ENCODE data around the gene F2RL3. TPM values are rescaled to one million over a fixed set of nuclear protein-coding genes. Genes with fewer than 3 reads are reported as not detected.
"Not testable (repeated sequence)": the region's sequence is repeated elsewhere in the genome, so short reads cannot be mapped to it uniquely, and the experiment has no call there.

F2RL3 gene
- total and polyA plus RNA-seq, 3 experiments from 2014 or later, result not detected

DNA sequence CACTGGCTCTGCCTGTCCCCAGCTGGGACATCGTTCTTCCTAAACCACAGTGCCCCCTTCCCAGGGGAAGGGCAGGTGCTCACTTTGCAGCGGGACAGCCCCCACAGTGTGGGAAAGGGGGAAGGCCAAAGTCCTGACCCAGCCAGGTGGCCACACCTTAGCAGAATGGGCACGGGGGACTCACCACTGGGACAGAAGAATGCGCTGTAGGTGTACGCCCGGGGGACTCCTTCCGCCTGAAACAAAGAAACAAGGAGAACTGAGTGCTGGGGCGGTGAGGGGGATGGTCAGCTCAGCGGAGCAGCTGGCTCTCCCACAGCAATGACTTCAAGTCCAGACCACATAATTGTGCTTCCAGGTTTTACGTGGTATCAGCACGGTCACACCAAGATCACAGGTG lies 49.4 kb downstream of the F2RL3 start:
- no peak for DNase-seq
- no peak overlapping the region for H3K27ac ChIP-seq (ENCODE audit: low read depth, low read length)
- ChIA-PET CTCF (no interaction called here), POLR2A (no interaction called here)
- no peaks in the 10 kb centered on the region for H3K27me3 ChIP-seq (ENCODE audit: insufficient read depth, low read length, poor library complexity, severe bottlenecking)
- H3K36me3 Mint-ChIP-seq, result no peaks in the 10 kb centered on the region
- H3K4me1 Mint-ChIP-seq, result no peaks in the 10 kb centered on the region
- H3K27ac Mint-ChIP-seq, result no peak overlapping the region
- no peaks in the 10 kb centered on the region for H3K36me3 ChIP-seq (ENCODE audit: insufficient read depth, low read length)
- H3K4me3 ChIP-seq (ENCODE audit: low read length), result no peak overlapping the region
- H3K27me3 Mint-ChIP-seq, result peaks cover 3 to 5% of the 10 kb centered on the region in 2 donors
- no peaks in the 10 kb centered on the region for H3K4me1 ChIP-seq (ENCODE audit: insufficient read depth, low read length)
- H3K9me3 Mint-ChIP-seq, result peaks cover 16 to 27% (median 20%) of the 10 kb centered on the region in 5 donors
- no peak overlapping the region for H3K4me3 Mint-ChIP-seq
- no peaks in the 10 kb centered on the region for H3K9me3 ChIP-seq (ENCODE audit: low read length)

GRCh38 chr19:16940063-16940462 lies 51.3 kb downstream of the F2RL3 start:
- H3K4me1 Mint-ChIP-seq; CTCF ChIA-PET; H3K27me3 ChIP-seq (ENCODE audit: insufficient read depth, low read length, poor library complexity, severe bottlenecking); H3K9me3 ChIP-seq (ENCODE audit: low read length); DNase-seq; H3K36me3 ChIP-seq (ENCODE audit: insufficient read depth, low read length); H3K27ac Mint-ChIP-seq; H3K4me3 Mint-ChIP-seq; H3K36me3 Mint-ChIP-seq; H3K4me1 ChIP-seq (ENCODE audit: insufficient read depth, low read length); POLR2A ChIA-PET; H3K4me3 ChIP-seq (ENCODE audit: low read length); H3K27ac ChIP-seq (ENCODE audit: low read depth, low read length): not testable (repeated sequence)
- peaks cover 5 to 11% (median 9%) of the 10 kb centered on the region in 5 donors for H3K9me3 Mint-ChIP-seq
- peaks cover 5 to 10% of the 10 kb centered on the region in 2 donors for H3K27me3 Mint-ChIP-seq

GRCh38 chr19:16940626-16941025 lies 51.8 kb downstream of the F2RL3 start:
- no peak overlapping the region for H3K4me3 ChIP-seq (ENCODE audit: low read length)
- ChIA-PET CTCF (no interaction called here), POLR2A (no interaction called here)
- no peaks in the 10 kb centered on the region for H3K27me3 ChIP-seq (ENCODE audit: insufficient read depth, low read length, poor library complexity, severe bottlenecking)
- no peak overlapping the region for H3K27ac ChIP-seq (ENCODE audit: low read depth, low read length)
- H3K36me3 ChIP-seq (ENCODE audit: insufficient read depth, low read length), result no peaks in the 10 kb centered on the region
- Mint-ChIP-seq H3K36me3 (no peaks in the 10 kb centered on the region), H3K4me1 (no peaks in the 10 kb centered on the region), H3K4me3 (no peak overlapping the region), H3K27me3 (peaks cover 5 to 10% of the 10 kb centered on the region in 2 donors), H3K27ac (peak overlapping the region in 1 of 8 donors; percentile 68), H3K9me3 (peaks cover 0 to 6% (median 4%) of the 10 kb centered on the region in 5 donors)
- DNase-seq, result no peak
- H3K4me1 ChIP-seq (ENCODE audit: insufficient read depth, low read length), result no peaks in the 10 kb centered on the region
- H3K9me3 ChIP-seq (ENCODE audit: low read length), result no peaks in the 10 kb centered on the region

Other genes with a start within 250 kb of the F2RL3 start
- 10 to 100 TPM; 61.7 to 64.5 TPM for gene SMIM7, start 228.9 kb upstream of the F2RL3 start, total RNA-seq
- gene SMIM7, start 228.9 kb upstream of the F2RL3 start, polyA plus RNA-seq, result 64.5 TPM
- gene TMEM38A, start 227.9 kb upstream of the F2RL3 start, total RNA-seq, result under 1 TPM; 0.50 to 0.60 TPM
- gene TMEM38A, start 227.9 kb upstream of the F2RL3 start, polyA plus RNA-seq, result not detected
- not detected for gene NWD1, start 169.2 kb upstream of the F2RL3 start, total RNA-seq
- gene NWD1, start 169.2 kb upstream of the F2RL3 start, polyA plus RNA-seq, result not detected
- gene SIN3B, start 59.6 kb upstream of the F2RL3 start, total RNA-seq, result 10 to 100 TPM; 32.9 to 34.8 TPM
- gene SIN3B, start 59.6 kb upstream of the F2RL3 start, polyA plus RNA-seq, result 5.0 TPM
- under 1 TPM; 0.07 to 0.18 TPM for gene CPAMD8, start 137.8 kb downstream of the F2RL3 start, total RNA-seq
- 0.74 TPM for gene CPAMD8, start 137.8 kb downstream of the F2RL3 start, polyA plus RNA-seq
- gene HAUS8, start 186.5 kb downstream of the F2RL3 start, total RNA-seq, result 10 to 100 TPM; 33.4 to 36.4 TPM
- gene HAUS8, start 186.5 kb downstream of the F2RL3 start, polyA plus RNA-seq, result 9.7 TPM
- gene MYO9B, start 186.8 kb downstream of the F2RL3 start, total RNA-seq, result 100 to 1,000 TPM; 104 to 108 TPM
- 24.9 TPM for gene MYO9B, start 186.8 kb downstream of the F2RL3 start, polyA plus RNA-seq